ENCODE data around the gene TRIM17.

DNA sequence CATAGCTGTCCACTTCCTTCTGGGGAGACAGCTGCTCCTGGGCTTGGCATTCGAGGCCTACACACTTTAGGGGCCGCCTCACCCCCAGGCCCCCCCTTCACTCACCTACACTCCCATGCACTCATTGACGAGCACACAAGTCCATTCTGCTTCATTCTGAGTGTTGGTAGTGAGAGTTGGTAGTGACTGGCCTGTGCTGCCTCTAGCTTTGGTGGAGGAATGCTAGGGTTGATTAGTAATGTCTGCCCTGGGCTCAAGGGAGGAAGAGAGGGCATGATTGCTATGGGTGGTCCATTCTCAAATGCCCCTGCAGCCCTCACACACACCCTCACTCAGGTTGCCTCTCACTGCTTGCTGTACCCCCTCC lies 40.4 kb downstream of the TRIM17 start:
- TF ChIP-seq, protein P1, sequence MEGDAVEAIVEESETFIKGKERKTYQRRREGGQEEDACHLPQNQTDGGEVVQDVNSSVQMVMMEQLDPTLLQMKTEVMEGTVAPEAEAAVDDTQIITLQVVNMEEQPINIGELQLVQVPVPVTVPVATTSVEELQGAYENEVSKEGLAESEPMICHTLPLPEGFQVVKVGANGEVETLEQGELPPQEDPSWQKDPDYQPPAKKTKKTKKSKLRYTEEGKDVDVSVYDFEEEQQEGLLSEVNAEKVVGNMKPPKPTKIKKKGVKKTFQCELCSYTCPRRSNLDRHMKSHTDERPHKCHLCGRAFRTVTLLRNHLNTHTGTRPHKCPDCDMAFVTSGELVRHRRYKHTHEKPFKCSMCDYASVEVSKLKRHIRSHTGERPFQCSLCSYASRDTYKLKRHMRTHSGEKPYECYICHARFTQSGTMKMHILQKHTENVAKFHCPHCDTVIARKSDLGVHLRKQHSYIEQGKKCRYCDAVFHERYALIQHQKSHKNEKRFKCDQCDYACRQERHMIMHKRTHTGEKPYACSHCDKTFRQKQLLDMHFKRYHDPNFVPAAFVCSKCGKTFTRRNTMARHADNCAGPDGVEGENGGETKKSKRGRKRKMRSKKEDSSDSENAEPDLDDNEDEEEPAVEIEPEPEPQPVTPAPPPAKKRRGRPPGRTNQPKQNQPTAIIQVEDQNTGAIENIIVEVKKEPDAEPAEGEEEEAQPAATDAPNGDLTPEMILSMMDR (conservative IDR thresholded peaks at IDR 0.05; ENCODE audit: low read length): no peak
- no peak for TF ChIP-seq EZH2phosphoT487 (IDR thresholded peaks at IDR 0.05; ENCODE audit: borderline replicate concordance, low read depth, low read length)
